Type B pancreatic cell (in vitro differentiated cells): ENCODE results near the gene SDK1. TPM values are rescaled to one million over a fixed set of nuclear protein-coding genes. Genes with fewer than 3 reads are reported as not detected.

Source experiments
- DNase-seq: peaks from one replicate; pipeline ENCODE4 v3.0.0; 2021; ENCODE audit warnings: mixed read lengths; ENCODE audit not compliant: unreplicated experiment; ENCODE audit errors: extremely low spot score
- H3K27ac Mint-ChIP-seq: 2 replicates; pipeline ENCODE4 v1.8.0; 2021; ENCODE audit warnings: mild to moderate bottlenecking, mixed read lengths
- H3K27me3 Mint-ChIP-seq: 2 replicates; pipeline ENCODE4 v1.8.0; 2021; ENCODE audit warnings: mixed read lengths
- H3K36me3 Mint-ChIP-seq: 2 replicates; pipeline ENCODE4 v1.8.0; 2021; ENCODE audit warnings: mixed read lengths
- H3K4me1 Mint-ChIP-seq: one replicate; pipeline ENCODE4 v1.8.0; 2021; ENCODE audit warnings: mixed read lengths; ENCODE audit not compliant: unreplicated experiment
- H3K4me3 Mint-ChIP-seq: 2 replicates; pipeline ENCODE4 v1.8.0; 2021; ENCODE audit warnings: mild to moderate bottlenecking, mixed read lengths
- H3K9me3 Mint-ChIP-seq: 2 replicates; pipeline ENCODE4 v1.8.0; 2021; ENCODE audit warnings: mixed read lengths
- CTCF ChIP-seq: fragments of 200-600 bp; sonication (generic); conservative IDR thresholded peaks from 2 replicates; pipeline ENCODE4 v1.5.0; 2021; ENCODE audit warnings: antibody characterized with exemption, mild to moderate bottlenecking
- total RNA-seq: library from RNA; stranded (reverse); gene quantifications from 2 replicates; pipeline ENCODE4 v1.2.1, GENCODE V29; 2021; ENCODE audit warnings: low replicate concordance

The SDK1 gene
- total RNA-seq, 1 donor from 2014 or later = 26.1 TPM

GRCh38 chr7:3710122-3710521 lies 409.1 kb downstream of the SDK1 start:
- no peak for TF ChIP-seq CTCF
- no peak for DNase-seq
- peaks cover 19% of the 10 kb centered on the region for H3K4me1 Mint-ChIP-seq
- H3K36me3 Mint-ChIP-seq = no peaks in the 10 kb centered on the region
- no peaks in the 10 kb centered on the region for H3K27me3 Mint-ChIP-seq
- peaks cover 5% of the 10 kb centered on the region for H3K9me3 Mint-ChIP-seq
- H3K4me3 Mint-ChIP-seq = no peak overlapping the region
- H3K27ac Mint-ChIP-seq = no peak overlapping the region

GRCh38 chr7:3710531-3710930 lies 409.5 kb downstream of the SDK1 start:
- peaks cover 5% of the 10 kb centered on the region for H3K9me3 Mint-ChIP-seq
- peaks cover 19% of the 10 kb centered on the region for H3K4me1 Mint-ChIP-seq
- H3K36me3 Mint-ChIP-seq = no peaks in the 10 kb centered on the region
- DNase-seq = no peak
- no peak overlapping the region for H3K4me3 Mint-ChIP-seq
- no peak overlapping the region for H3K27ac Mint-ChIP-seq
- TF ChIP-seq CTCF = no peak
- no peaks in the 10 kb centered on the region for H3K27me3 Mint-ChIP-seq

- no peaks in the 10 kb centered on the region for H3K36me3 Mint-ChIP-seq
- no peak for TF ChIP-seq CTCF
- H3K27ac Mint-ChIP-seq = no peak overlapping the region
- DNase-seq = no peak
- H3K9me3 Mint-ChIP-seq = peaks cover 5% of the 10 kb centered on the region
- H3K4me1 Mint-ChIP-seq = peaks cover 19% of the 10 kb centered on the region
- H3K27me3 Mint-ChIP-seq = no peaks in the 10 kb centered on the region
- H3K4me3 Mint-ChIP-seq = no peak overlapping the region
Observed at GRCh38 chr7:3712841-3713240, 411.8 kb downstream of the SDK1 start.

GRCh38 chr7:3721422-3721821 lies 420.4 kb downstream of the SDK1 start:
- H3K9me3 Mint-ChIP-seq = no peaks in the 10 kb centered on the region
- no peak for DNase-seq
- H3K36me3 Mint-ChIP-seq = peaks cover 3% of the 10 kb centered on the region
- H3K4me3 Mint-ChIP-seq = no peak overlapping the region
- H3K27me3 Mint-ChIP-seq = peaks cover 7% of the 10 kb centered on the region
- TF ChIP-seq CTCF = no peak
- H3K4me1 Mint-ChIP-seq = peaks cover 8% of the 10 kb centered on the region
- H3K27ac Mint-ChIP-seq = no peak overlapping the region

GRCh38 chr7:3722396-3722922 lies 421.4 kb downstream of the SDK1 start:
- Mint-ChIP-seq H3K4me1 (peaks cover 8% of the 10 kb centered on the region), H3K27me3 (peaks cover 7% of the 10 kb centered on the region), H3K36me3 (peaks cover 3% of the 10 kb centered on the region), H3K4me3 (no peak overlapping the region), H3K27ac (no peak overlapping the region), H3K9me3 (no peaks in the 10 kb centered on the region)
- DNase-seq = no peak
- TF ChIP-seq CTCF = peak; percentile 48
